Measurements from ENCODE around the gene BTBD17.

The BTBD17 gene

DNA sequence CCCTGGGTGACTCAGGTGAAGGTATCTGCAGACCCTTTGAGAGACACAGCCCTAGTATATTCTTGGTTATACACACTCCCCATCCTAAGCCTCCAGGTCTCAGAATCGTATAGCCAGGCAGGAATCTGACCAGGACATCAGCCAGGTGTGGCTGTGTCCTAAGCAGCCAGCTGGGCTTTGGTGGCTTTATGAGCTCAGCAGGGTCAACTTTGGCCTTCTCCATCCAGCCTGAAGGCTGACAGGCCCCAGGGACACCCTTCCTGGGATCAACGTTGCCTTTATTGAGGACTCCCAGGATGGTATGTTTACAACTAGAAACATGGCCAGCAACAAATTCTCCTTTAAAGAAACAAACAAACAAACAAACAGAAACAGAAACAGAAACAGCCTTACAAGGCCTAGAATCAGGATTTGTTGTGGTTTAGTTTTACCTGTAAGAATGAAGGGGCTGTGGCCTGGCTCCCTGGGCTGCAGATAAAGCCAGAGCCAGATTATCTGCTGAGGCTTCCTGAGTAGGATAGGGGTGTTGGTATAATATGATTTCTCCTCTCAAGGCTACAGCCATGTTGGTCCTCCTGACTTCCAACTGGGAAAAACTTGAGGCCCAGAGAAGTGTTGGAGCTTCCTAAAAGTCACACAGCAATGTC lies 27.2 kb downstream of the BTBD17 start:
- Histone ChIP-seq H3F3A (ENCODE audit: insufficient read depth) (no peaks in the 10 kb centered on the region), H3K4me3 (ENCODE audit: insufficient read depth, low read length, poor library complexity, severe bottlenecking) (no peak overlapping the region), H2AFZ (ENCODE audit: low read depth, low read length, severe bottlenecking) (no peak overlapping the region), H3K79me2 (ENCODE audit: insufficient read depth, low read length) (no peaks in the 10 kb centered on the region), H3K9ac (ENCODE audit: low read length) (no peak overlapping the region), H3K4me2 (ENCODE audit: low read depth, low read length, poor library complexity, severe bottlenecking) (no peak overlapping the region), H4K20me1 (ENCODE audit: low read depth, low read length) (no peaks in the 10 kb centered on the region), H3K27me3 (ENCODE audit: low read length) (no peaks in the 10 kb centered on the region), H3K36me3 (ENCODE audit: low read length) (no peaks in the 10 kb centered on the region), H3K9me3 (ENCODE audit: insufficient read depth, low read length) (no peaks in the 10 kb centered on the region), H3K27ac (ENCODE audit: low read depth, low read length) (no peak overlapping the region), H3K9me2 (replicated peaks; ENCODE audit: insufficient read depth, low read length) (no peaks in the 10 kb centered on the region)
- no peak for TF ChIP-seq EZH2phosphoT487 (conservative IDR thresholded peaks at IDR 0.05; ENCODE audit: low read length)
- TF ChIP-seq, protein P1, sequence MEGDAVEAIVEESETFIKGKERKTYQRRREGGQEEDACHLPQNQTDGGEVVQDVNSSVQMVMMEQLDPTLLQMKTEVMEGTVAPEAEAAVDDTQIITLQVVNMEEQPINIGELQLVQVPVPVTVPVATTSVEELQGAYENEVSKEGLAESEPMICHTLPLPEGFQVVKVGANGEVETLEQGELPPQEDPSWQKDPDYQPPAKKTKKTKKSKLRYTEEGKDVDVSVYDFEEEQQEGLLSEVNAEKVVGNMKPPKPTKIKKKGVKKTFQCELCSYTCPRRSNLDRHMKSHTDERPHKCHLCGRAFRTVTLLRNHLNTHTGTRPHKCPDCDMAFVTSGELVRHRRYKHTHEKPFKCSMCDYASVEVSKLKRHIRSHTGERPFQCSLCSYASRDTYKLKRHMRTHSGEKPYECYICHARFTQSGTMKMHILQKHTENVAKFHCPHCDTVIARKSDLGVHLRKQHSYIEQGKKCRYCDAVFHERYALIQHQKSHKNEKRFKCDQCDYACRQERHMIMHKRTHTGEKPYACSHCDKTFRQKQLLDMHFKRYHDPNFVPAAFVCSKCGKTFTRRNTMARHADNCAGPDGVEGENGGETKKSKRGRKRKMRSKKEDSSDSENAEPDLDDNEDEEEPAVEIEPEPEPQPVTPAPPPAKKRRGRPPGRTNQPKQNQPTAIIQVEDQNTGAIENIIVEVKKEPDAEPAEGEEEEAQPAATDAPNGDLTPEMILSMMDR (IDR thresholded peaks at IDR 0.05; ENCODE audit: insufficient read depth, low read length, poor library complexity, severe bottlenecking): no peak

GRCh38 chr17:74332763-74333283 lies 28.8 kb downstream of the BTBD17 start:
- Histone ChIP-seq H3K4me2 (ENCODE audit: low read depth, low read length, poor library complexity, severe bottlenecking) (no peak overlapping the region), H3F3A (ENCODE audit: insufficient read depth) (no peaks in the 10 kb centered on the region), H3K4me3 (ENCODE audit: insufficient read depth, low read length, poor library complexity, severe bottlenecking) (no peak overlapping the region), H3K27ac (ENCODE audit: low read depth, low read length) (no peak overlapping the region), H3K9ac (ENCODE audit: low read length) (no peak overlapping the region), H4K20me1 (ENCODE audit: low read depth, low read length) (no peaks in the 10 kb centered on the region), H3K36me3 (ENCODE audit: low read length) (no peaks in the 10 kb centered on the region), H3K27me3 (ENCODE audit: low read length) (no peaks in the 10 kb centered on the region), H3K9me3 (ENCODE audit: insufficient read depth, low read length) (no peaks in the 10 kb centered on the region), H3K79me2 (ENCODE audit: insufficient read depth, low read length) (no peaks in the 10 kb centered on the region), H3K9me2 (replicated peaks; ENCODE audit: insufficient read depth, low read length) (no peaks in the 10 kb centered on the region), H2AFZ (ENCODE audit: low read depth, low read length, severe bottlenecking) (no peak overlapping the region)
- TF ChIP-seq EZH2phosphoT487 (conservative IDR thresholded peaks at IDR 0.05; ENCODE audit: low read length): no peak
- TF ChIP-seq, protein P1 (IDR thresholded peaks at IDR 0.05; ENCODE audit: insufficient read depth, low read length, poor library complexity, severe bottlenecking): no peak

DNA sequence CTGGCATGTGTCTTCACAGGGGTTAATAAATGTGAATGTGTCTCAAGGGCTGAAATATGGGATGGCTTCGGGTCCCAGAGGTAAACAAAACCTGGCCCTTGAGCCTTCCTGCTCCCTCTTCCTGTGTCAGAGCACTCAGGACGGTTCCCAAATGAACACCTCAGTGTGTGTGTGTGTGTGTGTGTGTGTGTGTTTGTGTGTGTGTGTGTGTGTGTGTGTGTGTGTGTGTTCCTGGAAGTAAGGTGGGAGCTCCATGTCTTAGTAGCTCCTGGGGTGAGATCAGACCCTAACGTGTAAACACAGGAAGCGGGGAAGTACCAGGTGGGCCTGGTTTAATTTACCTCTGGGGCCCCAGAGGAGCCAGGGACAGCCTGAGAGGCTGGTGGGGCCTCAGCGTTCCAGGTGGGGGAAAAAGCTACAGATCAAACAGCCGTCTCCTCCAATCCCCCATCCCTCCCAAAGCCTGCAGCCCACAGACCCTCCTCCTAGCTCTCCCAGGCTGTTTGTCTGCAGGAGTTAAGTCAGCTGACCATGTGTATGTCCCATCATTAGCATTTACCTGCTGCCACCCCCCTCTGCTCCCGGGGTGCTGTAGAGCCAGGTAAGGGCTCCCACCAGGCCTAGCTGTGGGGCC lies 29.5 kb downstream of the BTBD17 start:
- H3K9me3 ChIP-seq (ENCODE audit: insufficient read depth, low read length): no peaks in the 10 kb centered on the region
- H2AFZ ChIP-seq (ENCODE audit: low read depth, low read length, severe bottlenecking): no peak overlapping the region
- no peaks in the 10 kb centered on the region for H3K36me3 ChIP-seq (ENCODE audit: low read length)
- TF ChIP-seq, protein P1 (IDR thresholded peaks at IDR 0.05; ENCODE audit: insufficient read depth, low read length, poor library complexity, severe bottlenecking): no peak
- no peak for TF ChIP-seq EZH2phosphoT487 (conservative IDR thresholded peaks at IDR 0.05; ENCODE audit: low read length)
- H3K27ac ChIP-seq (ENCODE audit: low read depth, low read length): no peak overlapping the region
- no peaks in the 10 kb centered on the region for H3K79me2 ChIP-seq (ENCODE audit: insufficient read depth, low read length)
- no peak overlapping the region for H3K9ac ChIP-seq (ENCODE audit: low read length)
- no peak overlapping the region for H3K4me2 ChIP-seq (ENCODE audit: low read depth, low read length, poor library complexity, severe bottlenecking)
- no peak overlapping the region for H3K4me3 ChIP-seq (ENCODE audit: insufficient read depth, low read length, poor library complexity, severe bottlenecking)
- H4K20me1 ChIP-seq (ENCODE audit: low read depth, low read length): no peaks in the 10 kb centered on the region
- no peaks in the 10 kb centered on the region for H3K9me2 ChIP-seq (replicated peaks; ENCODE audit: insufficient read depth, low read length)
- no peaks in the 10 kb centered on the region for H3K27me3 ChIP-seq (ENCODE audit: low read length)
- no peaks in the 10 kb centered on the region for H3F3A ChIP-seq (ENCODE audit: insufficient read depth)

Measured in SU-DHL-6 (cell line).